GM19193 (cell line): ENCODE data around the gene BBS10.

Source experiments
- POLR2A ChIP-seq: IDR thresholded peaks from 4 replicates; pipeline ENCODE4 v1.6.1; 2011; ENCODE audit not compliant: insufficient read depth, insufficient read length; ENCODE audit errors: extremely low read depth

Gene BBS10

DNA sequence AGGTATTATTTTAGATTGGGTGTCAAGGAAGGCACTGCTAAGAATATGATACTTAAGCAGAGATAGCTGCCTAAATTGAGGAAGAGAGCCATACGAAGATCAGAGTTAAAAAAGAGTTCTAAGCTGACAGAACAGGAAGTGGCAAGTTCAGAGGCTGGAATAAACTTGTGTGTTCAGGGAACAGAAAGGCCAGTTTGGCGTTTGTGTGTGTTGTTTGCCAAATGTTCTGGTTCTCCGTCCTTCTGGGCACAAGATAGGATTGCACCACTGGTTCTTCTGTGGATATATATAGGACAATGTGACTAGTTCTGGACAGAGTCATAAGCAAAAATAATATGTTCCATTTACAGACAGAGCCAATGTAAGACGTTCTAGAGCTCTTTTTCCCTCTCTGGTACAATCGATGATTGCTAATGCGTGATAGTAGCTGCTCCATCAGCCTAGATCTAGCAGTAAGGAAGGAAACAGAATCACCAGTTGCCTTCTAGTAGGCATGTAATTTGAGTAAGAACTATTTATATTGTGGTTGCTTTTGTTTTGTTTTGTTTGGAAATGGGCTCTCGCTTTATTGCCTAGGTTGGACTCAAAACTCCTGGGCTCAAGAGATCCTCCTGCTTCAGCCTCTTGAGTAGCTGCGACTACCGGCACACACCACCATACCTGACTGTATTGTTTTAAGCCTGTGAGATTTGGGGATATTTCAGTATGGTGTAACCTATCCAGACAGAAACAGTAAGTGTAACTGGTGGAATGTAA is 7.4 kb downstream of the BBS10 start:
- no peak for TF ChIP-seq POLR2A

DNA sequence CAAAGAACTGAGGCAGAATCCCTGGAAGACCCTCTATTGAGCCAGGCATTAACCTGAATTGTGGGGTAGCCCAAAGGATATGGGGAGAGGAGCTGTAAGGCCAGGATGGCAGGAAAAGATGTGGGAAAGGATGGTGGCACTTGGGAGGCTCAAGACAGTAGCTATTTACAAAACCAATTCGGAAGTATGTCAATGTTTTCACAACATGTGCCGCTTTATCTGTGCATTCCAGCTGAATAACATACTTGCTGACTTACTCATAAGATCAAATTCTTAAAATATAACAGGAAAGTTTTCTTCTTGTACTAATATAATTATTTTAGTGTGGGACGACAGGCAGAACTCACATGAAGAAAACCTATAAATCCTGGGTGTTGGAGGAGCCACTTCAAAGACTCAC is 10.6 kb downstream of the BBS10 start:
- TF ChIP-seq POLR2A: no peak

DNA sequence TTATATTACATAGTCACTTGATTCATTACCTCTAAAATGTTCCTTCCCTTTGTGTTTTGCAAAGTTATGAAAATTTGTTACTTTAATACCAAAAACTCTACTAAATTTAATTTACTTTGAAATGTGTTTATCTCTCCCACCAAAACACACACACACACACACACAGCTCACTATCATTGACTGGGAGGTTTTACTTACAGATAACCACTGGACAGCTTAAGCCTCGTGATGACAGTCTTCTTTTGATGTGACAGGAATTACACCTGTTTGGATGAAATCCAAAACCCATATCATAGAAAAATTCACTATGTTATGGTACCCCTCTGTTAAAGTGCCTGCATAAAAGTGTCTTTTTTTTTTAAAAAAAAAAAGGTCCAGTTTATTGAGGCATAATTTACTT is 15.6 kb downstream of the BBS10 start:
- no peak for TF ChIP-seq POLR2A

DNA sequence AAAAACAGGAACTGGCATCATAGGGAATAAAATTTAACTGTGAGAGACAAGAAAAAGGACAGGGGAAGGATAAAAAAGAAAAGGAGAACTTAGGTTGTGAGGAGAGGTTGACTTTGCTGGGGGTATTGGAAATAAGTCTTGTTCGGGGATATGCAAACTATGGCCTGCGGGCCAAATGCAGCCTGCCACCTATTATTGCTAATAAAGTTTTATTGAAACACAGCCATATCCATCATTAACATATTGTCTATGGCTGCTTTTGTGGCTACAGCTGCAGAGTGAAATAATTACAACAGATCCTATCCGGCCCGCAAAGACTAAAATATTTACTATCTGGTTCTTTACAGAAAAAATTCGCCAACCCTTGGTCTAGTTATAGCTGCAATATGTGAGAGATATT is 18.6 kb downstream of the BBS10 start:
- TF ChIP-seq POLR2A: no peak

DNA sequence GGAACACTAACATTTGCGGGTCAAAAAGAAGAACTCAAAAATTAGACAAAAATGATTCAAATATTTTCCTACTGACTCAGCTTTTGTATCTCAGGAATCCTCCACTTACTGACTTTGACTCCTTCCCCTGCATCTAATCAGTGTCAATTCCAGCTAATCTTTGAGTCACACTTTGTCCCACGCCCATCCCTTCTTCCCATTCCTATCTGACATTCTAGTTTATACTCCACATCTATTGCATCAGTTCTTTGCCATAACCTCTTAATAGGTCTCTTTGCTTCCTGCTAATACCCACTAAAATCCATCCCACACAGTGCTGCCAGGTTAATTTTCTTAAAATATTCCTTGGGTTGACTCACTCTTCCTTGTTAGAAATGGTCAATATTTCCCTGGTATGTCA is 19.1 kb downstream of the BBS10 start:
- no peak for TF ChIP-seq POLR2A

DNA sequence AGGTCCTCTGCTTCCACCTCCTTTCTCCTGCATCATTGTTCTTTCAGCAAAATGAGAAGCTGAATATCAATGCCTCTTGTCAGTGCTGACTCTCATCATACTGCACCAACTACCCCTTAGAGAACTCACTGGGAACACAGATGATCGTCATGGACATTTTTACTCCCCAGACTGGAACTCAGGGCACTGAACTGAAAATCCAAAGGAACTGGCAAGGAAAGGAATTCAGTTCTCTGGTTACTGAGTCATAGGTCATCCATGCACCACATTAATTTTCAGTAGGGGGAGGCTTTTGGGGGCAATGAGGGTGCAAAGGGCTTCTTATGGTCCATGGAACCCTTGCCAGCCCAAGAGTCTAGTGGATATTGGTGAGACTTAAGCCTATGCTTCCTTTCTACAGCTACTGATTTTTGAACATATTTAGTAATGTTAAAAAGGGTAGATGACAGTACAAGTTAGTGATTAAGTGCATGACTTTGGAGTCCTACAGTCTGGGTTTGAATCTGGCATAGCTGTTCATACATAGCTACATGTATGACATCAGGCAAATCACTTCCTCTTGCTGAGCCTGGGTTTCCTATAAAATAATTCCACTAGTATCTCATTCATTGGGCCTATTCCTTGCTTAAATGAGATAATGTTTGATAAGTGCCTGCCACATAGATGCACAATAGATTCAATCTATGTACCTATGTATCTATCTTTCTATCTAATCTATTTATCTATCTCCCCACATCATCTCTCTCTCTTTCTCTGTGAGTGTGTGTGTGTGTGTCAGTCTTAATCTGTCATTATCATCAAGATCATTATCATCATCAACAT is 29.2 kb downstream of the BBS10 start:
- no peak for TF ChIP-seq POLR2A

DNA sequence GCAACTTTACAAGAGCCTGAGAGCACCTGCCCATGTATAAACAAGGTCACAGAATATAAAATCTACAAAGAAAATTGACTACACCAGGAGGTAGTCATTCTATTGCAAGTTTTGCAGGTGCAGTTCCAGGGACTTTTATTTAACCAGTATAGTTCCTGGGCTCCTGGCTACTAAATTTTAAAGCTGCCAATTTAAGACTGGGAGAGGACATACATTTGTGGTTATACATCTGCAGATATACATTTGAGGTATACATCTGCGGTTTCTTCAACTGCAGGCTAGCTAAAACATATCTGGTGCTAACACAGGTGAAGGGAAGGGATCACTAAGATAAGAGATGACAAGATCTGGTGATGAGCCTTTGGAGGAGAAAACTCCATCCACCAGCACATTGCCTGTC is 30.2 kb downstream of the BBS10 start:
- no peak for TF ChIP-seq POLR2A

GRCh38 chr12:76316468-76316867 is 31.7 kb downstream of the BBS10 start:
- no peak for TF ChIP-seq POLR2A

DNA sequence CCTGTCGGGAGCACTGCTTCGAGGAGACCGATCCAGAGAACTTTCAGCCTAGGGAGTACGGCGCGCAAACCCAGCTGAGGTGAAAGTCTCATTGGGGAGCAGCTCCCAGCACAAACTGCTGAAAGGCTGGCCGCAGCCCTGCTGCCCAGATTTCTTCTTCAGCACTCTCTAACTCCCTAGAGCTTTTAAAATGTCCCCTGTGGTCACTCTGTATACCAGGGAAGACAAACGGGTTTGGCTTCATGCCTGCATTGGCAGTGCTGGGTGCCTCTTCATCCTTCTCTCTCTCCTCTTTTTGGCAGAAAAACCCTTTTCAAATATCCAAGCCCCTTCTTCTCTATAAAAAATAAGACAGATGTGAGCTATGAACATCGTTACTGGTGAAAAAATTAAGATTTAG is 34.9 kb downstream of the BBS10 start:
- no peak for TF ChIP-seq POLR2A

- no peak for TF ChIP-seq POLR2A
These were observed 35.9 kb downstream of the BBS10 start for GRCh38 chr12:76312315-76312714.

GRCh38 chr12:76311796-76312195 is 36.4 kb downstream of the BBS10 start:
- no peak for TF ChIP-seq POLR2A

DNA sequence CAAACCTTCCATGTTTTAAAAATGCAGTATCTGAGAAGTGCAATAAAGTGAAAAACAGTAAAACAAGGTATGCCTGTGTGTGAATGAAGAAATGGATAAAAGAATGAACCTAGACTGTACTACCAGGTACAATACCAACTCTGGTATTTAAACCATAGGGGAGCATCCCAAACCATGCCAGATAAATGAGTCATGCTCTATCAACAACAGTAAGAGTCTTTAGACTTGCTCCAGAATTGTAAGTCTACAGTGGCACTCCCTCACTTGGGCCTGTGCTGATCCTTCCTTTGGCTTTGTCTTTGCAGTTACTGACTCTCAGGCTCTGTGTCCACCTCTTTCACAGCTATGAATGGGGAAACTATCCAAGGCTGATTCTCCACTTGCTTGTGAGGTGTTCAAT is 38.1 kb downstream of the BBS10 start:
- no peak for TF ChIP-seq POLR2A

- no peak for TF ChIP-seq POLR2A
These were observed 39.3 kb downstream of the BBS10 start for GRCh38 chr12:76308866-76309265.

- TF ChIP-seq POLR2A: no peak
These were observed 41.1 kb downstream of the BBS10 start for GRCh38 chr12:76307083-76307482.

- TF ChIP-seq POLR2A: no peak
These were observed 44.2 kb downstream of the BBS10 start for GRCh38 chr12:76303989-76304460.

- no peak for TF ChIP-seq POLR2A
These were observed 44.9 kb downstream of the BBS10 start for GRCh38 chr12:76303365-76303764.
